ENCODE results near the gene AMIGO1. TPM values are rescaled to one million over a fixed set of nuclear protein-coding genes. Genes with fewer than 3 reads are reported as not detected.

AMIGO1 gene
- total RNA-seq, 2 donors from 2014 or later: 2.1 to 2.6 TPM

GRCh38 chr1:109492779-109493178 is 16.7 kb downstream of the AMIGO1 start:
- Mint-ChIP-seq H3K36me3 (ENCODE audit: insufficient read depth in 2 of 2) (peaks cover 0 to 3% of the 10 kb centered on the region in 2 donors), H3K27me3 (ENCODE audit: low read depth) (no peaks in the 10 kb centered on the region), H3K4me1 (ENCODE audit: low read depth) (peaks cover 31% of the 10 kb centered on the region), H3K4me3 (no peak overlapping the region), H3K27ac (no peak overlapping the region), H3K9me3 (no peaks in the 10 kb centered on the region)
- ATAC-seq (replicated peaks in 1 of 2) (no peak), DNase-seq (no peak)

GRCh38 chr1:109491372-109491771 is 18.2 kb downstream of the AMIGO1 start:
- peaks cover 27% of the 10 kb centered on the region for H3K4me1 Mint-ChIP-seq (ENCODE audit: low read depth)
- ATAC-seq (replicated peaks in 1 of 2) (no peak), DNase-seq (no peak)
- H3K27me3 Mint-ChIP-seq (ENCODE audit: low read depth): no peaks in the 10 kb centered on the region
- no peak overlapping the region for H3K27ac Mint-ChIP-seq
- H3K4me3 Mint-ChIP-seq: no peak overlapping the region
- no peaks in the 10 kb centered on the region for H3K9me3 Mint-ChIP-seq
- H3K36me3 Mint-ChIP-seq (ENCODE audit: insufficient read depth in 2 of 2): peaks cover 0 to 2% of the 10 kb centered on the region in 2 donors

GRCh38 chr1:109490934-109491302 is 18.6 kb downstream of the AMIGO1 start:
- no peak for DNase-seq
- Mint-ChIP-seq H3K9me3 (no peaks in the 10 kb centered on the region), H3K27me3 (ENCODE audit: low read depth) (no peaks in the 10 kb centered on the region), H3K27ac (no peak overlapping the region), H3K36me3 (ENCODE audit: insufficient read depth in 2 of 2) (no peaks in the 10 kb centered on the region), H3K4me3 (no peak overlapping the region), H3K4me1 (ENCODE audit: low read depth) (peaks cover 26% of the 10 kb centered on the region)
- ATAC-seq (replicated peaks in 1 of 2): no peak

- ATAC-seq (replicated peaks in 1 of 2) (no peak), DNase-seq (peak; percentile 71 to 76)
- Mint-ChIP-seq H3K4me3 (no peak overlapping the region), H3K27me3 (ENCODE audit: low read depth) (no peaks in the 10 kb centered on the region), H3K36me3 (ENCODE audit: insufficient read depth in 2 of 2) (no peaks in the 10 kb centered on the region), H3K27ac (no peak overlapping the region), H3K9me3 (no peaks in the 10 kb centered on the region), H3K4me1 (ENCODE audit: low read depth) (peaks cover 26% of the 10 kb centered on the region)
Observed at GRCh38 chr1:109490029-109490933, 19.2 kb downstream of the AMIGO1 start.

- no peaks in the 10 kb centered on the region for H3K36me3 Mint-ChIP-seq (ENCODE audit: insufficient read depth in 2 of 2)
- H3K27ac Mint-ChIP-seq: no peak overlapping the region
- peaks cover 27% of the 10 kb centered on the region for H3K4me1 Mint-ChIP-seq (ENCODE audit: low read depth)
- H3K4me3 Mint-ChIP-seq: no peak overlapping the region
- DNase-seq (no peak), ATAC-seq (replicated peaks in 1 of 2) (no peak)
- H3K9me3 Mint-ChIP-seq: no peaks in the 10 kb centered on the region
- H3K27me3 Mint-ChIP-seq (ENCODE audit: low read depth): no peaks in the 10 kb centered on the region
Observed at GRCh38 chr1:109488696-109489095, 20.8 kb downstream of the AMIGO1 start.

- H3K27ac Mint-ChIP-seq: no peak overlapping the region
- H3K4me1 Mint-ChIP-seq (ENCODE audit: low read depth): peaks cover 30% of the 10 kb centered on the region
- H3K36me3 Mint-ChIP-seq (ENCODE audit: insufficient read depth in 2 of 2): no peaks in the 10 kb centered on the region
- H3K4me3 Mint-ChIP-seq: no peak overlapping the region
- H3K9me3 Mint-ChIP-seq: no peaks in the 10 kb centered on the region
- ATAC-seq (replicated peaks in 1 of 2): no peak
- DNase-seq: no peak
- H3K27me3 Mint-ChIP-seq (ENCODE audit: low read depth): no peaks in the 10 kb centered on the region
Observed at GRCh38 chr1:109488201-109488600, 21.3 kb downstream of the AMIGO1 start.

- no peaks in the 10 kb centered on the region for H3K36me3 Mint-ChIP-seq (ENCODE audit: insufficient read depth in 2 of 2)
- H3K27me3 Mint-ChIP-seq (ENCODE audit: low read depth): no peaks in the 10 kb centered on the region
- ATAC-seq (replicated peaks in 1 of 2): no peak
- no peaks in the 10 kb centered on the region for H3K9me3 Mint-ChIP-seq
- no peak overlapping the region for H3K4me3 Mint-ChIP-seq
- no peak for DNase-seq
- H3K27ac Mint-ChIP-seq: no peak overlapping the region
- peaks cover 40% of the 10 kb centered on the region for H3K4me1 Mint-ChIP-seq (ENCODE audit: low read depth)
Observed at GRCh38 chr1:109487261-109487660, 22.3 kb downstream of the AMIGO1 start.

GRCh38 chr1:109485001-109485400 is 24.5 kb downstream of the AMIGO1 start:
- DNase-seq (no peak), ATAC-seq (replicated peaks in 1 of 2) (no peak)
- Mint-ChIP-seq H3K4me1 (ENCODE audit: low read depth) (peaks cover 56% of the 10 kb centered on the region), H3K36me3 (ENCODE audit: insufficient read depth in 2 of 2) (no peaks in the 10 kb centered on the region), H3K27ac (peak overlapping the region; percentile 49), H3K27me3 (ENCODE audit: low read depth) (peaks cover 11% of the 10 kb centered on the region), H3K4me3 (peak overlapping the region; percentile 90 to 98), H3K9me3 (no peaks in the 10 kb centered on the region)

- peak overlapping the region; percentile 49 for H3K27ac Mint-ChIP-seq
- peaks cover 15% of the 10 kb centered on the region for H3K27me3 Mint-ChIP-seq (ENCODE audit: low read depth)
- DNase-seq (no peak), ATAC-seq (replicated peaks in 1 of 2) (no peak)
- no peaks in the 10 kb centered on the region for H3K36me3 Mint-ChIP-seq (ENCODE audit: insufficient read depth in 2 of 2)
- no peaks in the 10 kb centered on the region for H3K9me3 Mint-ChIP-seq
- peaks cover 56% of the 10 kb centered on the region for H3K4me1 Mint-ChIP-seq (ENCODE audit: low read depth)
- peak overlapping the region; percentile 90 to 98 for H3K4me3 Mint-ChIP-seq
Observed at GRCh38 chr1:109484519-109484975, 25.0 kb downstream of the AMIGO1 start.

GRCh38 chr1:109483672-109484518 is 25.6 kb downstream of the AMIGO1 start, which contains the start of gene ATXN7L2:
TSS of gene ATXN7L2 (plus strand) at chr1:109483905. CDS start at chr1:109483954, 49 bp downstream.
- ATAC-seq (replicated peaks in 1 of 2) (peak; percentile 75 to 76), DNase-seq (peak; percentile 91 to 93)
- peaks cover 57% of the 10 kb centered on the region for H3K4me1 Mint-ChIP-seq (ENCODE audit: low read depth)
- no peaks in the 10 kb centered on the region for H3K9me3 Mint-ChIP-seq
- H3K36me3 Mint-ChIP-seq (ENCODE audit: insufficient read depth in 2 of 2): no peaks in the 10 kb centered on the region
- peak within 1 kb of the TSS; percentile 90 to 98 for H3K4me3 Mint-ChIP-seq
- H3K27ac Mint-ChIP-seq: peak within 1 kb of the TSS; percentile 90
- H3K27me3 Mint-ChIP-seq (ENCODE audit: low read depth): peaks cover 18% of the 10 kb centered on the region

GRCh38 chr1:109482791-109483671 is 26.5 kb downstream of the AMIGO1 start:
- Mint-ChIP-seq H3K4me3 (peak overlapping the region; percentile 86 to 98), H3K27ac (peak overlapping the region; percentile 90), H3K4me1 (ENCODE audit: low read depth) (peaks cover 59% of the 10 kb centered on the region), H3K9me3 (no peaks in the 10 kb centered on the region), H3K27me3 (ENCODE audit: low read depth) (peaks cover 27% of the 10 kb centered on the region), H3K36me3 (ENCODE audit: insufficient read depth in 2 of 2) (no peaks in the 10 kb centered on the region)
- DNase-seq (peak; percentile 44 to 67), ATAC-seq (replicated peaks in 1 of 2) (peak; percentile 65 to 70)

GRCh38 chr1:109482242-109482641 is 27.3 kb downstream of the AMIGO1 start:
- Mint-ChIP-seq H3K27ac (no peak overlapping the region), H3K4me1 (ENCODE audit: low read depth) (peaks cover 59% of the 10 kb centered on the region), H3K27me3 (ENCODE audit: low read depth) (peaks cover 27% of the 10 kb centered on the region), H3K9me3 (no peaks in the 10 kb centered on the region), H3K4me3 (peak overlapping the region; percentile 86 to 98), H3K36me3 (ENCODE audit: insufficient read depth in 2 of 2) (no peaks in the 10 kb centered on the region)
- ATAC-seq (replicated peaks in 1 of 2) (no peak), DNase-seq (no peak)
